Loucy (cell line): ENCODE results near the gene DAPK1.

Experiments used
- H2AFZ ChIP-seq: fragments of 200-600 bp; sonication (generic); 2 replicates; pipeline ENCODE4 v1.6.0; 2016; ENCODE audit warnings: antibody characterized with exemption, mild to moderate bottlenecking, low read length, moderate library complexity
- H3F3A ChIP-seq: fragments of 200-600 bp; 2 replicates; pipeline ENCODE4 v1.6.0; 2016; ENCODE audit warnings: antibody characterized with exemption, low read depth, mild to moderate bottlenecking
- H3K27me3 ChIP-seq: fragments of 200-600 bp; sonication (generic); 2 replicates; pipeline ENCODE4 v1.6.1; 2014; ENCODE audit warnings: low read length, mild to moderate bottlenecking; ENCODE audit not compliant: insufficient read depth, poor library complexity, severe bottlenecking
- H3K36me3 ChIP-seq: fragments of 200-600 bp; sonication (generic); 2 replicates; pipeline ENCODE4 v1.6.1; 2016; ENCODE audit warnings: low read length; ENCODE audit not compliant: insufficient read depth
- H3K4me1 ChIP-seq: fragments of 200-600 bp; sonication (generic); 2 replicates; pipeline ENCODE4 v1.5.1; 2014; ENCODE audit warnings: low read length, mild to moderate bottlenecking; ENCODE audit not compliant: insufficient read depth, poor library complexity, severe bottlenecking
- H3K4me2 ChIP-seq: fragments of 200-600 bp; sonication (generic); 2 replicates; pipeline ENCODE4 v1.6.0; 2014; ENCODE audit warnings: antibody characterized with exemption, low read length, low read depth, mild to moderate bottlenecking; ENCODE audit not compliant: poor library complexity, severe bottlenecking
- H3K4me3 ChIP-seq: fragments of 200-600 bp; sonication (generic); 2 replicates; pipeline ENCODE4 v1.5.1; 2014; ENCODE audit warnings: low read length, mild to moderate bottlenecking, mixed read lengths; ENCODE audit not compliant: poor library complexity, severe bottlenecking
- H3K79me2 ChIP-seq: fragments of 200-600 bp; sonication (generic); 2 replicates; pipeline ENCODE4 v1.6.1; 2014; ENCODE audit warnings: low read length; ENCODE audit not compliant: insufficient read depth
- H3K9ac ChIP-seq: fragments of 200-600 bp; sonication (generic); 2 replicates; pipeline ENCODE4 v1.6.0; 2014; ENCODE audit warnings: mild to moderate bottlenecking, low read depth, low read length, moderate library complexity; ENCODE audit not compliant: poor library complexity, severe bottlenecking
- H3K9me2 ChIP-seq: fragments of 200-600 bp; sonication (generic); replicated peaks from 2 replicates; pipeline ENCODE4 v1.6.1; 2016; ENCODE audit warnings: low read depth, low read length, mixed read lengths
- H3K9me3 ChIP-seq: fragments of 200-600 bp; sonication (generic); 2 replicates; pipeline ENCODE4 v1.6.1; 2014; ENCODE audit warnings: mild to moderate bottlenecking, antibody characterized with exemption, low read length, low read depth; ENCODE audit not compliant: insufficient read depth
- H4K20me1 ChIP-seq: fragments of 200-600 bp; sonication (generic); 2 replicates; pipeline ENCODE4 v1.6.0; 2014; ENCODE audit warnings: antibody characterized with exemption, low read length, mild to moderate bottlenecking; ENCODE audit not compliant: insufficient read depth, poor library complexity, severe bottlenecking
- CTCF ChIP-seq: fragments of 200-600 bp; sonication (generic); conservative IDR thresholded peaks from 2 replicates; pipeline ENCODE4 v1.5.1; 2014; ENCODE audit warnings: mild to moderate bottlenecking, antibody characterized with exemption, low read length
- EZH2phosphoT487 ChIP-seq: fragments of 200-600 bp; IDR thresholded peaks from 2 replicates; pipeline ENCODE4 v1.6.1; 2018; ENCODE audit warnings: antibody characterized with exemption, mild to moderate bottlenecking, moderate library complexity, borderline replicate concordance

The DAPK1 gene

GRCh38 chr9:87481890-87482855 lies 15.5 kb upstream of the DAPK1 start:
- Histone ChIP-seq H3K9me3 (no peaks in the 10 kb centered on the region), H3K79me2 (no peaks in the 10 kb centered on the region), H3K9me2 (no peaks in the 10 kb centered on the region), H3K27me3 (no peaks in the 10 kb centered on the region), H3K4me3 (no peak overlapping the region), H3K36me3 (no peaks in the 10 kb centered on the region), H3K9ac (no peak overlapping the region), H2AFZ (no peak overlapping the region), H3K4me1 (no peaks in the 10 kb centered on the region), H3F3A (no peaks in the 10 kb centered on the region), H3K4me2 (no peak overlapping the region), H4K20me1 (no peaks in the 10 kb centered on the region)
- TF ChIP-seq EZH2phosphoT487 (no peak), CTCF (no peak)

GRCh38 chr9:87490225-87490624 lies 7.4 kb upstream of the DAPK1 start:
- H4K20me1 ChIP-seq = no peaks in the 10 kb centered on the region
- H3K9ac ChIP-seq = no peak overlapping the region
- H3K9me3 ChIP-seq = no peaks in the 10 kb centered on the region
- H3K36me3 ChIP-seq = no peaks in the 10 kb centered on the region
- H2AFZ ChIP-seq = no peak overlapping the region
- TF ChIP-seq CTCF = no peak
- no peak for TF ChIP-seq EZH2phosphoT487
- H3F3A ChIP-seq = no peaks in the 10 kb centered on the region
- no peaks in the 10 kb centered on the region for H3K27me3 ChIP-seq
- H3K4me1 ChIP-seq = peaks cover 2% of the 10 kb centered on the region
- H3K79me2 ChIP-seq = no peaks in the 10 kb centered on the region
- H3K9me2 ChIP-seq = no peaks in the 10 kb centered on the region
- no peak overlapping the region for H3K4me2 ChIP-seq
- H3K4me3 ChIP-seq = no peak overlapping the region

- no peak overlapping the region for H3K9ac ChIP-seq
- no peaks in the 10 kb centered on the region for H3K79me2 ChIP-seq
- H3K36me3 ChIP-seq = no peaks in the 10 kb centered on the region
- no peak overlapping the region for H3K4me2 ChIP-seq
- no peak overlapping the region for H3K4me3 ChIP-seq
- peaks cover 4% of the 10 kb centered on the region for H3K4me1 ChIP-seq
- H2AFZ ChIP-seq = no peak overlapping the region
- H3K27me3 ChIP-seq = no peaks in the 10 kb centered on the region
- H4K20me1 ChIP-seq = no peaks in the 10 kb centered on the region
- no peaks in the 10 kb centered on the region for H3F3A ChIP-seq
- no peaks in the 10 kb centered on the region for H3K9me2 ChIP-seq
- TF ChIP-seq EZH2phosphoT487 (no peak), CTCF (no peak)
- no peaks in the 10 kb centered on the region for H3K9me3 ChIP-seq
Measured at GRCh38 chr9:87490907-87491306, 6.8 kb upstream of the DAPK1 start.
